Measurements from ENCODE around the gene OSGEP.

DNA sequence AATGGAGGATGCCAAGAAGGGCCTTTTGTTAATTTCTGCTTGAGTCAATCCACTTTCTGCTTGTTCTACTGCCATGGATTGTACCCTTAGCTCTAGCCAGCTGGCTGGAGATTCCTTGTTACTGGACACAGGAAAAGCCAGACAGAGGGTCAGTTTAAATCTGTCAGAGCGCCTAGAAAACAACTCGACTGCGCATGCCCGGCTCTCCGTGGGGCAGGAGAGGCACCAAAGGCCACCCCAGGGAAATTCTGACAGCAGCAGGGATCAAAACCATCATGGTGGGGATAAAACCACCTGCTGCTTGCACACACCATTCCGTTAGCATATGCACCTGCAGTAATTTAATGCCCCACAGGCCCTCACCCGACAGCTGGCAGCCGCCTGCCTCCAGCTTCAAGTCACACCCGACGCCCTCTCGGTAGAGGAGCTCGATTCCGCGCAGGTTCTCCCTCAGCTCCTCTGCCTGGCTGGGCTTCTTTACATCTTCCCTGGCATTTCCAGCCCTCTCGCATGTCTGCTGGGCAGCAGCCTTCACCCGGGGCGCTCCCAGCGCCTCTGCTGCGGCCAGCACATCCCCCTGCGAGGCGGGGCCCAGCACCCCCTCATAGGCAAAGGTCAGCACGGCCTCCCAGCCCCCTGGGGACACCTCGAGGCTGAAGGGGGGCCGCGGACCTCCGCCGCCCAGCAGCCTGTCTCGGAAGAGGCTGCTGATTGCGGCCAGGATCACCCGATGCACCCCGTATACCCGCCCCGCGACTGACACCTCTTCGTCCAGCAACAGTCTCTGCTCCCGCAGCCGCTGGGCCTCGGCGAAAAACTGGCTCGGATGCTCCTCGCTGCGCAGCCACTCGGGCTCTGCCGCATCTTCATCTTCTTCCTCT, 19.7 kb downstream of the OSGEP start:
- no peak for TF ChIP-seq TCF7L2 (IDR thresholded peaks at IDR 0.05; ENCODE audit: low read depth, low read length)
- no peak for TF ChIP-seq POLR2AphosphoS5 (IDR thresholded peaks at IDR 0.05; ENCODE audit: low read depth, low read length)
- TF ChIP-seq, protein P1, sequence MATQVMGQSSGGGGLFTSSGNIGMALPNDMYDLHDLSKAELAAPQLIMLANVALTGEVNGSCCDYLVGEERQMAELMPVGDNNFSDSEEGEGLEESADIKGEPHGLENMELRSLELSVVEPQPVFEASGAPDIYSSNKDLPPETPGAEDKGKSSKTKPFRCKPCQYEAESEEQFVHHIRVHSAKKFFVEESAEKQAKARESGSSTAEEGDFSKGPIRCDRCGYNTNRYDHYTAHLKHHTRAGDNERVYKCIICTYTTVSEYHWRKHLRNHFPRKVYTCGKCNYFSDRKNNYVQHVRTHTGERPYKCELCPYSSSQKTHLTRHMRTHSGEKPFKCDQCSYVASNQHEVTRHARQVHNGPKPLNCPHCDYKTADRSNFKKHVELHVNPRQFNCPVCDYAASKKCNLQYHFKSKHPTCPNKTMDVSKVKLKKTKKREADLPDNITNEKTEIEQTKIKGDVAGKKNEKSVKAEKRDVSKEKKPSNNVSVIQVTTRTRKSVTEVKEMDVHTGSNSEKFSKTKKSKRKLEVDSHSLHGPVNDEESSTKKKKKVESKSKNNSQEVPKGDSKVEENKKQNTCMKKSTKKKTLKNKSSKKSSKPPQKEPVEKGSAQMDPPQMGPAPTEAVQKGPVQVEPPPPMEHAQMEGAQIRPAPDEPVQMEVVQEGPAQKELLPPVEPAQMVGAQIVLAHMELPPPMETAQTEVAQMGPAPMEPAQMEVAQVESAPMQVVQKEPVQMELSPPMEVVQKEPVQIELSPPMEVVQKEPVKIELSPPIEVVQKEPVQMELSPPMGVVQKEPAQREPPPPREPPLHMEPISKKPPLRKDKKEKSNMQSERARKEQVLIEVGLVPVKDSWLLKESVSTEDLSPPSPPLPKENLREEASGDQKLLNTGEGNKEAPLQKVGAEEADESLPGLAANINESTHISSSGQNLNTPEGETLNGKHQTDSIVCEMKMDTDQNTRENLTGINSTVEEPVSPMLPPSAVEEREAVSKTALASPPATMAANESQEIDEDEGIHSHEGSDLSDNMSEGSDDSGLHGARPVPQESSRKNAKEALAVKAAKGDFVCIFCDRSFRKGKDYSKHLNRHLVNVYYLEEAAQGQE (IDR thresholded peaks at IDR 0.05; ENCODE audit: insufficient read depth in 1 of 2, low read depth in 2 of 2, low read length in 1 of 2) = no peak
- TF ChIP-seq, protein P2, sequence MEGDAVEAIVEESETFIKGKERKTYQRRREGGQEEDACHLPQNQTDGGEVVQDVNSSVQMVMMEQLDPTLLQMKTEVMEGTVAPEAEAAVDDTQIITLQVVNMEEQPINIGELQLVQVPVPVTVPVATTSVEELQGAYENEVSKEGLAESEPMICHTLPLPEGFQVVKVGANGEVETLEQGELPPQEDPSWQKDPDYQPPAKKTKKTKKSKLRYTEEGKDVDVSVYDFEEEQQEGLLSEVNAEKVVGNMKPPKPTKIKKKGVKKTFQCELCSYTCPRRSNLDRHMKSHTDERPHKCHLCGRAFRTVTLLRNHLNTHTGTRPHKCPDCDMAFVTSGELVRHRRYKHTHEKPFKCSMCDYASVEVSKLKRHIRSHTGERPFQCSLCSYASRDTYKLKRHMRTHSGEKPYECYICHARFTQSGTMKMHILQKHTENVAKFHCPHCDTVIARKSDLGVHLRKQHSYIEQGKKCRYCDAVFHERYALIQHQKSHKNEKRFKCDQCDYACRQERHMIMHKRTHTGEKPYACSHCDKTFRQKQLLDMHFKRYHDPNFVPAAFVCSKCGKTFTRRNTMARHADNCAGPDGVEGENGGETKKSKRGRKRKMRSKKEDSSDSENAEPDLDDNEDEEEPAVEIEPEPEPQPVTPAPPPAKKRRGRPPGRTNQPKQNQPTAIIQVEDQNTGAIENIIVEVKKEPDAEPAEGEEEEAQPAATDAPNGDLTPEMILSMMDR (IDR thresholded peaks at IDR 0.05) = no peak
- TF ChIP-seq SIN3A (IDR thresholded peaks at IDR 0.05; ENCODE audit: borderline replicate concordance, insufficient read depth, low read depth, low read length) = no peak

All from Panc1 (cell line).